Hematopoietic multipotent progenitor cell treated with erythropoietin and hydrocortisone succinate and interleukin-3 and kit ligand, for 8 days (in vitro differentiated cells): ENCODE results near the gene POLR3C.
A peak's percentile ranks its signal among the peaks of the same experiment; 100 is the strongest.
"Not testable (repeated sequence)": the region's sequence is repeated elsewhere in the genome, so short reads cannot be mapped to it uniquely, and the experiment has no call there.

ENCODE experiments used
- DNase-seq: peaks from one replicate; pipeline ENCODE4 v3.0.0-alpha.2; 2015

Gene POLR3C

GRCh38 chr1:145822779-145823331 lies 1.1 kb upstream of the POLR3C start:
- not testable (repeated sequence) for DNase-seq

- peak; percentile 13 for DNase-seq
These were observed 471 bp downstream of the POLR3C start for GRCh38 chr1:145824499-145824842.

DNA sequence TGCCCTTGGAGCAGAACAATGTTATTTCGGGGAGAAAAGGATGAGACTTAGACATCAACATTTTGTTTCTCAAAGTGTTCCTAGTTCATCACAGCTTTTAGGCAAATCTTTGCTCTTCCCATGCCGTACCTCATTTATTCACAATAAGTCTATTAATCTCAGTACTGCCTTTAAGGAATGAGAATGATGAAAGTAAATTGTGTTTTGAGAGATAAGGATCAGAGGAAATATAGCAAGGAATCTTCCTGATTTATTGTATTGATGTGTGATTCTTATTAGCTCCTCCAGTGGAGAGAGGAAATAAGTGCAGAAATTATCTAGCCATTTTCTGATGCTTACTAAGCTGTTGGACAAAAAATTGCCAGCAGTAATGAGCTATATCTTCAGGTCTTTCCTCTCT lies 2.0 kb downstream of the POLR3C start:
- no peak for DNase-seq

- DNase-seq, result no peak
These were observed 4.0 kb downstream of the POLR3C start for GRCh38 chr1:145827966-145828365.

GRCh38 chr1:145828367-145829026 lies 4.5 kb downstream of the POLR3C start:
- DNase-seq, result peak; percentile 87

DNA sequence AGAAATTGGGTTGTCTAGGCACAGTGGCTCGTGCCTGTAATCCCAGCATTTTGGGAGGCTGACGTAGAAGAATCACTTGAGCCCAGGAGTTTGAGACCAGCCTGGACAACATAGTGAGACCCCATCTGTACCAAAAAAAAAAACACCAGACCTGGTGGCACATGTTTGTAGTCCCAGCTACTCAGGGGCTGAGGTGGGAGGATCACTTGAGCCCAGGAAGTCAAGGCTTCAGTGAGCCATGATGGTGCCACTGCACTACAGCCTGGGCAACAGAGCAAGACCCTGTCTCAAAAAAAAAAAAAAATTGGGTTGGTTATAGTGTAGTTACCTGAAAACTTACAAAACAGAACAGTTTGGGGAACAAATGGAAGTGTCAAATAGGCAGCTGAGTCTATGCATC lies 6.8 kb downstream of the POLR3C start:
- not testable (repeated sequence) for DNase-seq

- DNase-seq, result no peak
These were observed 13.7 kb downstream of the POLR3C start for GRCh38 chr1:145837656-145838055.

GRCh38 chr1:145843031-145843430 lies 19.0 kb downstream of the POLR3C start:
- no peak for DNase-seq

DNA sequence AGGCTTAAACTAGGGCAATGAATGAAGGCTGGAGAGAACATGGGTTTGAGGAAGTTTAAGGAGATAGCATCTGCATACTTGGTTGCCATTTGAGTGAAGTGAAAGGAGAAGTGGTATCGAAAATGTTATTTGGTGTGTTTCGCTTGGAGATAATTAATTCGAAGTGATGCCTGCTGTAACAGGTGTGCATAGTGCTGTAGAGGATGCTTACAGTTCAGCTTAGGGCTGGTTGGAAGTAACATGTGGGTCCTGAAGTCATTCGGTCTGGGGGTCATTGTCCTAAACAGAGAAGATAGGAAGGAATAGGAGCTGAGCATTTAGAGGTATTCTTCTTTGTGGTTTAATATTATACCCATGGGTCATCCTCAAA lies 21.1 kb downstream of the POLR3C start:
- no peak for DNase-seq

DNA sequence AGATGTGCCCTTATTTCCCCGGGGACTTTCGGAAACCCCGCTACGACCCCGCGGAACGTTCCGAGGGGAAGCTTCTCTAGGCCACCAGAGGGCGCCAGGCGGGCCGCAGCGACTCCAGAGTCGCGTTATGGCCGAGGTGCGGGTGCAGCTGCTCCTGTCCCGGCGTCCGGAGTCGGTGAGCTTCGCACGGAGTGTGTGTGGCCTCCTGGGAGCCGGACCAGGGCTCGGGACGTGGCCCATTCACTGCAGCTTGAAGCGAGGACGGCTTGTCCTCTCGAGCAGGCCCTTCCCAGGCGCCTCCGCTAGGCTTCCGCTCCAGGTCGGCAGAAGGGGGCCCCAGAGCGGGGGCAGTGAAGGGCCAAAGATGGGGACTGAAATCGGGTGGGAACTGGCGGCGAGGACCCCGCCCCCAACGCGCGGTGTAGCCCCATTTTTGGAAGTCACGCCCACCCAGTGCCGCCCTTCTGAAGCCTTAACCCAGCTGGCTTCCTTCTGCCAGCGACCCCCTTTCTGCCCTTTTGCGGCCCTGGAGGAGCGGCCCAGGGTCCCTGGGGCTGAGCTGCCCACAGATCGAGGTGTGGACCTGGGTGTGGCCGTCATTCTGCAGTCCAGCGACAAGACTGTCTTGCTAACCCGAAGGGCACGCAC lies 21.6 kb downstream of the POLR3C start, which contains the start of gene NUDT17:
Gene NUDT17, plus strand, starts transcription at position 117 of the 648 bp plus-strand sequence. Its CDS starts 11 bp downstream, at position 128.
- DNase-seq, result peak; percentile 78

GRCh38 chr1:145846201-145846612 lies 22.2 kb downstream of the POLR3C start:
- peak; percentile 72 for DNase-seq

GRCh38 chr1:145847827-145848226 lies 23.8 kb downstream of the POLR3C start:
- DNase-seq, result no peak

DNA sequence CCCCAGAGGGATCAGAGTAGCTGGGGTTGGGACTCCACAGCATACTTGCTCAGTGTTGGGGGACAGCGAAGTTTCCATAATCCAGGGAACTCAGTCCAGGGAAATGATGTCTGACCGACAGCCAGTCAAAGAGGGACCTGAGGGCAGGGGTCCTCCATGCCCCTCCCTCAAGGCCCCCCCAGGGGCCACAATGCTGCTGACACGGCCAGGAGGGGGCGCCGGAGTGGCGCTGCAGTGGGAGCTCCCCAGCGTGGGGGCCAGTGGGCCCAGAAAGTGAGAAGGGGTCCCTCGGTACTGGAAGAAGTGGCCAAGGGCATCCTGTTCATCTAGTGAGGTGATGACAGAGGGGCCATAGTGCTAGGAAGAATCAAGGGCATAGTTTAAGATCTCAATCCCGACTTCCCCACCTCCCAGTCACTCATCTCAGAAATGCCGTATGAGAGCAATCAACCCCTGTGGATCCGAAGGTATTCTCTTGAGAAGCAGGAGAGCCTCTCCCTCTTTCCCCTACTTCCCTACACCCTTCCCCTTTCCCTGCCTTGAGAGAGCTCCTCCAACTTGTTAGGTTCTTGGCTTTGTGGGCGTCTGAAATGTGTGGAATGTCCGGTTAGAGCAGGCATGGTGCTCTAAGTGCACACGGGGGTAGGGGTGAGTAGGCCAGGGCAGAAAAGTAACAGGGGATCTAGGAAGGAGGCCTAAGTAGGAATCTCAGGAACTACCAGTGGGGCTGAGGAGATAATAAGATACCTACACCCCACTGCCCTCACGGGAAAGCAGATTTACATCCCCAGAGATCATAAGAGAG lies 25.6 kb downstream of the POLR3C start:
- DNase-seq, result no peak

- no peak for DNase-seq
These were observed 31.5 kb downstream of the POLR3C start for GRCh38 chr1:145855426-145855948.

DNA sequence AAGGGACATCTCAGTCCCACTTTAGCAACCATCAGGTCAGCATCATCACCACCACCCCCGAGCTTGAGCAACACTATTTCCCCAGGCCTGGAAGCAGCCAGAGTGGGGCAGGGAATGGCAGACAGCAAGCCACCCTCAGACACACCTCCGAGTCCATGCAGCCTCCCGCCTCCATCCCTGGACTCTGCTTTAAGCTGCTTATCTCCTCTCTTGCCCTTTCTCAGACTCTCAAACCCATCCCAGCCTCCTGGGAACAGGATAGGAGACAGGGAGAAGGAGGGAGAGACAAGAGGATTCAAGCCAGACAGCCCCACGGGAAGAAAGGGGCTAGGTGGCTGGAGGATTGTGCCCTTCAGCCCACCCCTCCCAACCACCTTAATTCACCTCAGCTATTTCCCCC lies 33.2 kb downstream of the POLR3C start:
- DNase-seq, result no peak

GRCh38 chr1:145858238-145858900 lies 34.4 kb downstream of the POLR3C start:
- peak; percentile 29 for DNase-seq

- peak; percentile 87 for DNase-seq
These were observed 35.0 kb downstream of the POLR3C start, which contains the start of gene PIAS3 for GRCh38 chr1:145858901-145859490. TSS of gene PIAS3 (minus strand) at chr1:145859081. CDS start at chr1:145858990, 91 bp downstream.

- peak; percentile 84 for DNase-seq
These were observed 35.6 kb downstream of the POLR3C start for GRCh38 chr1:145859491-145860023.

- no peak for DNase-seq
These were observed 39.5 kb downstream of the POLR3C start for GRCh38 chr1:145863282-145864018.

- no peak for DNase-seq
These were observed 44.2 kb downstream of the POLR3C start for GRCh38 chr1:145868232-145868631.
